HepG2 (cell line): Measurements from ENCODE around the gene CSHL1. TPM values are rescaled to one million over a fixed set of nuclear protein-coding genes. Genes with fewer than 3 reads are reported as not detected.

ENCODE experiments used
- ATAC-seq: fragments of 200-7000 bp; cut with Tn5 transposase; 3 replicates; pipeline ENCODE4 v1.9.1; 2020; ENCODE audit warnings: mild to moderate bottlenecking, moderate library complexity
- BruUV-seq: library from RNA; stranded (reverse); fragments of 400-500 nt; replicated peaks from 2 replicates; lab custom pipeline; 2021; lab: Mats Ljungman, UMichigan
- CTCF ChIA-PET: fragments of 300-600 bp; formaldehyde crosslinking; extraction: SDS; loops from one replicate; lab custom pipeline; 2021; ENCODE audit warnings: low total read pairs, inconsistent platforms, low intra/inter-chr PET ratio; lab: Yijun Ruan, JAX
- POLR2A ChIA-PET: fragments of 350-600 bp; sonication (Branson Sonifier 250); formaldehyde crosslinking; loops from one replicate; lab custom pipeline; 2020; ENCODE audit warnings: antibody characterized with exemption, inconsistent platforms; lab: Yijun Ruan, JAX
- DNase-seq: peaks from one replicate; pipeline ENCODE4 v3.0.0-alpha.2; 2015; ENCODE audit warnings: low spot score
- FAIRE-seq: peaks from 3 replicates; lab custom pipeline; 2011; peaks lifted over from hg19 to GRCh38; lab: Jason Lieb, UNC
- H2AFZ ChIP-seq: one replicate; pipeline ENCODE4 v1.6.1; 2011; ENCODE audit warnings: low read length, inconsistent platforms
- H3K27ac ChIP-seq: fragments of 300-600 bp; 3 replicates; pipeline ENCODE4 v1.8.0; 2011; ENCODE audit warnings: mixed run types, mild to moderate bottlenecking, mixed read lengths, low read length, inconsistent platforms; ENCODE audit not compliant: insufficient read depth; ENCODE audit errors: extremely low read length
- H3K27me3 ChIP-seq, 2 experiments: fragments of 200-600 bp in 1 of 2; 2 replicates in 1 of 2; 3 replicates in 1 of 2; pipeline versions ENCODE4 v1.6.0 to v1.8.0; 2011; ENCODE audit warnings: low read length in 2 of 2, mild to moderate bottlenecking in 2 of 2, moderate library complexity in 2 of 2, inconsistent platforms in 1 of 2; ENCODE audit not compliant: insufficient read depth in 2 of 2, control insufficient read depth in 1 of 2
- H3K36me3 ChIP-seq, 2 experiments: fragments of 200-600 bp in 1 of 2; replicated peaks in 1 of 2; 2 replicates in 1 of 2; 3 replicates in 1 of 2; pipeline versions ENCODE4 v1.5.1 to v1.8.0; 2011; ENCODE audit warnings: low read length in 2 of 2, inconsistent platforms in 1 of 2; ENCODE audit not compliant: insufficient read depth in 2 of 2, control insufficient read depth in 1 of 2
- H3K4me1 ChIP-seq: 2 replicates; pipeline ENCODE4 v1.5.1; 2012; ENCODE audit warnings: low read length, inconsistent platforms; ENCODE audit not compliant: insufficient read depth
- H3K4me2 ChIP-seq: 2 replicates; pipeline ENCODE4 v1.6.0; 2011; ENCODE audit warnings: low read depth, low read length, inconsistent platforms
- H3K4me3 ChIP-seq, 3 experiments: fragments of 200-600 bp in 1 of 3; sonication (generic), shearing (Covaris generic) in 1 of 3; replicated peaks in 1 of 3; 2 replicates each; pipeline ENCODE4 v1.5.1; 2011 to 2016; ENCODE audit warnings: low read length in 3 of 3, inconsistent platforms in 2 of 3, low read depth in 2 of 3, mild to moderate bottlenecking in 2 of 3, control low read depth in 1 of 3, mixed read lengths in 1 of 3; ENCODE audit not compliant: insufficient read depth in 1 of 3
- H3K79me2 ChIP-seq: one replicate; pipeline ENCODE4 v1.6.1; 2011; ENCODE audit warnings: low read length, inconsistent platforms; ENCODE audit not compliant: insufficient read depth
- H3K9ac ChIP-seq: 2 replicates; pipeline ENCODE4 v1.6.0; 2011; ENCODE audit warnings: mild to moderate bottlenecking, low read depth, low read length, inconsistent platforms; ENCODE audit not compliant: insufficient read depth
- H3K9me3 ChIP-seq: 2 replicates; pipeline ENCODE4 v1.5.1; 2012; ENCODE audit warnings: mild to moderate bottlenecking, low read length
- H4K20me1 ChIP-seq: 2 replicates; pipeline ENCODE4 v1.6.0; 2011; ENCODE audit warnings: inconsistent platforms, mild to moderate bottlenecking, low read length, moderate library complexity; ENCODE audit not compliant: insufficient read depth
- NCOA5 ChIP-seq: sonication (generic); formaldehyde crosslinking; IDR thresholded peaks from 2 replicates; pipeline ENCODE4 v1.4.0; 2020; ENCODE audit warnings: missing genetic modification reagents
- RNF2 ChIP-seq: fragments of 450-650 bp; conservative IDR thresholded peaks from 2 replicates; pipeline ENCODE4 v1.6.1; 2016; ENCODE audit warnings: low read depth
- ZMYM3 ChIP-seq: sonication (generic); formaldehyde crosslinking; IDR thresholded peaks from 2 replicates; pipeline ENCODE4 v1.5.1; 2020; ENCODE audit warnings: mild to moderate bottlenecking, missing genetic modification reagents
- ZNF232 ChIP-seq: sonication (generic); formaldehyde crosslinking; IDR thresholded peaks from 2 replicates; pipeline ENCODE4 v1.4.0; 2020; ENCODE audit warnings: missing genetic modification reagents, borderline replicate concordance
- ZNF292 ChIP-seq: sonication (generic); formaldehyde crosslinking; IDR thresholded peaks from 2 replicates; pipeline ENCODE4 v1.8.1; 2022; ENCODE audit warnings: mild to moderate bottlenecking, low read depth, missing genetic modification reagents, borderline replicate concordance
- ZNF33A ChIP-seq: sonication (generic); formaldehyde crosslinking; IDR thresholded peaks from 2 replicates; pipeline ENCODE4 v1.5.1; 2020; ENCODE audit warnings: missing genetic modification reagents, mild to moderate bottlenecking, moderate library complexity, borderline replicate concordance
- ZNF563 ChIP-seq: sonication (generic); formaldehyde crosslinking; IDR thresholded peaks from 2 replicates; pipeline ENCODE4 v1.8.0; 2022; ENCODE audit warnings: mild to moderate bottlenecking, moderate library complexity, missing genetic modification reagents
- ZNF737 ChIP-seq: sonication (generic); formaldehyde crosslinking; IDR thresholded peaks from 2 replicates; pipeline ENCODE4 v1.5.0; 2020; ENCODE audit warnings: missing genetic modification reagents, mild to moderate bottlenecking, borderline replicate concordance
- ZNF790 ChIP-seq: sonication (generic); formaldehyde crosslinking; IDR thresholded peaks from 2 replicates; pipeline ENCODE4 v1.8.0; 2022; ENCODE audit warnings: missing genetic modification reagents, mild to moderate bottlenecking, borderline replicate concordance
- ZSCAN9 ChIP-seq: IDR thresholded peaks from 2 replicates; pipeline ENCODE4 v1.6.1; 2016; ENCODE audit warnings: borderline replicate concordance
- whole genome bisulfite sequencing: methylation state at CpG from one replicate; pipeline ENCODE4 v1.1.6; 2017; ENCODE audit warnings: low lambda C conversion rate; 5-methylcytosine and 5-hydroxymethylcytosine counted together
- in situ Hi-C: cut with HindIII; loops from 2 replicates; pipeline ENCODE4 v1.10.0; 2017; ENCODE audit warnings: low pct_unique_long_range_greater_than_20kb; ENCODE audit not compliant: extremely low pct_ligation_motif_present
- intact Hi-C: fragments of 100-400 bp; cut with micrococcal nuclease; formaldehyde crosslinking; loops from one replicate; pipeline ENCODE4 v1.10.0; 2022; ENCODE audit not compliant: unreplicated experiment
- polyA plus RNA-seq, 8 experiments: library from polyadenylated mRNA; depleted of rRNA in 3 of 8; stranded (reverse) in 7 of 8; unstranded in 1 of 8; fragments of >200 nt; fragmentation: Illumina TruSeq in 4 of 8; extraction: Trizol in 4 of 8; gene quantifications; 2 replicates each; pipeline versions ENCODE4 v1.2.1 to v1.2.3, GENCODE V29; 2011 to 2016; ENCODE audit warnings: low read depth in 4 of 8, missing spikeins in 1 of 8, mixed read lengths in 1 of 8; ENCODE audit not compliant: insufficient read depth in 1 of 8
- total RNA-seq, 5 experiments: library from RNA; depleted of rRNA; stranded (reverse); fragments of >200 nt; fragmentation: Illumina TruSeq; extraction: Trizol; gene quantifications; 2 replicates each; pipeline ENCODE4 v1.2.3, GENCODE V29; 2016; ENCODE audit warnings: low read depth in 1 of 5
- TF ChIP-seq, protein P1 (sequence below): sonication (generic); formaldehyde crosslinking; IDR thresholded peaks from 2 replicates; pipeline ENCODE4 v1.9.0; 2021; ENCODE audit warnings: missing genetic modification reagents, borderline replicate concordance
- TF ChIP-seq, protein P2 (sequence below): sonication (generic); formaldehyde crosslinking; conservative IDR thresholded peaks from 2 replicates; pipeline ENCODE4 v1.4.0; 2020; ENCODE audit warnings: missing genetic modification reagents
- TF ChIP-seq, protein P3 (sequence below): sonication (generic); formaldehyde crosslinking; IDR thresholded peaks from 2 replicates; pipeline ENCODE4 v1.4.0; 2020; ENCODE audit warnings: missing genetic modification reagents
- TF ChIP-seq, protein P4 (sequence below): sonication (generic); formaldehyde crosslinking; IDR thresholded peaks from 2 replicates; pipeline ENCODE4 v1.8.1; 2023; ENCODE audit warnings: mild to moderate bottlenecking, missing genetic modification reagents

The CSHL1 gene
- total and polyA plus RNA-seq, 2 of the 13 experiments (the other 11 are each of a cell fraction or from before 2014, with no cell fraction given): not detected

DNA sequence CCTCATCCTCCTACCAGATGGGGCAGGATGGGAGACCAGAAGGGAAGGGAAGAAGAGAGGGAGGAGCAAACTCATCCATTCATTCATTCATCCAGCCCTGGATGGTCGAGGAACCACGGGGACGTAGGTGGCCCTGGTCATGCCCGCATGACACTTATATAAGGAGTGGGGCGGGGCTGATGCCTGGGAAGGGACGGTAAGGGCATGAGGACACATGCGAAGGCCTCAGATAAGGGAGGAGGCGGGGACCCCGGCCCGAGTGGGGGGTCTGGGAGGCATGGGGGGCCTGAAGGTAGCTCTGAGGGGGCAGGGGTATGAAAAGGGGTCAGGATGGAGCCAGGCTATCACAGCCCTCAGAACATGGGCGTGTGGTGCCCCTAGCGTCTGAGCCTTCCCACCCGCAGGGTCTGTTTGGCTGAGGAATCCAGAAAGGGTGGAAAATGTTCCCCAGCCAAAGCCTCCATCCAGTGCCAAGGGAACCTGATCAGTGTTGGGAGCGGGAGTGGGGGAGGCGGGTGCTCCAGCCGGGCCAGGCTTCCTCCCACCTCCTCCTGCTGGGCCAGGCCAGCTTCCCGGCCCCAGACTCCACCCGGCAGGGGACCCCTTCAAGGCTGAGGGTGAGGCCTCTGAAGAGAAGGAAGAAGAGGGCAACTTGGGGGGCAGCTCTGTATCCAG, 38.7 kb upstream of the CSHL1 start:
- H3K36me3 ChIP-seq: no peaks in the 10 kb centered on the region
- BruUV-seq: no TSS peak
- DNase-seq: no peak
- in situ Hi-C loops: loop anchor here (5.0 kb wide), 1 partner anchor 37 kb away; the partner anchor contains the start of gene CSHL1
- no peak overlapping the region for H3K4me3 ChIP-seq
- no peak overlapping the region for H3K27ac ChIP-seq
- TF ChIP-seq, protein P1, sequence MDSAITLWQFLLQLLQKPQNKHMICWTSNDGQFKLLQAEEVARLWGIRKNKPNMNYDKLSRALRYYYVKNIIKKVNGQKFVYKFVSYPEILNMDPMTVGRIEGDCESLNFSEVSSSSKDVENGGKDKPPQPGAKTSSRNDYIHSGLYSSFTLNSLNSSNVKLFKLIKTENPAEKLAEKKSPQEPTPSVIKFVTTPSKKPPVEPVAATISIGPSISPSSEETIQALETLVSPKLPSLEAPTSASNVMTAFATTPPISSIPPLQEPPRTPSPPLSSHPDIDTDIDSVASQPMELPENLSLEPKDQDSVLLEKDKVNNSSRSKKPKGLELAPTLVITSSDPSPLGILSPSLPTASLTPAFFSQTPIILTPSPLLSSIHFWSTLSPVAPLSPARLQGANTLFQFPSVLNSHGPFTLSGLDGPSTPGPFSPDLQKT: no peak
- TF ChIP-seq, protein P2, sequence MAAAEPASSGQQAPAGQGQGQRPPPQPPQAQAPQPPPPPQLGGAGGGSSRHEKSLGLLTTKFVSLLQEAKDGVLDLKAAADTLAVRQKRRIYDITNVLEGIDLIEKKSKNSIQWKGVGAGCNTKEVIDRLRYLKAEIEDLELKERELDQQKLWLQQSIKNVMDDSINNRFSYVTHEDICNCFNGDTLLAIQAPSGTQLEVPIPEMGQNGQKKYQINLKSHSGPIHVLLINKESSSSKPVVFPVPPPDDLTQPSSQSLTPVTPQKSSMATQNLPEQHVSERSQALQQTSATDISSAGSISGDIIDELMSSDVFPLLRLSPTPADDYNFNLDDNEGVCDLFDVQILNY (CRISPR knock-in tag): no peak
- TF ChIP-seq ZNF292 (CRISPR knock-in tag) (no peak), ZMYM3 (no peak), RNF2 (no peak), ZNF563 (no peak), ZNF232 (CRISPR knock-in tag) (no peak), ZSCAN9 (CRISPR knock-in tag) (no peak), ZNF33A (CRISPR knock-in tag) (no peak), ZNF737 (CRISPR knock-in tag) (no peak), ZNF790 (no peak), NCOA5 (no peak)
- TF ChIP-seq, protein P3, sequence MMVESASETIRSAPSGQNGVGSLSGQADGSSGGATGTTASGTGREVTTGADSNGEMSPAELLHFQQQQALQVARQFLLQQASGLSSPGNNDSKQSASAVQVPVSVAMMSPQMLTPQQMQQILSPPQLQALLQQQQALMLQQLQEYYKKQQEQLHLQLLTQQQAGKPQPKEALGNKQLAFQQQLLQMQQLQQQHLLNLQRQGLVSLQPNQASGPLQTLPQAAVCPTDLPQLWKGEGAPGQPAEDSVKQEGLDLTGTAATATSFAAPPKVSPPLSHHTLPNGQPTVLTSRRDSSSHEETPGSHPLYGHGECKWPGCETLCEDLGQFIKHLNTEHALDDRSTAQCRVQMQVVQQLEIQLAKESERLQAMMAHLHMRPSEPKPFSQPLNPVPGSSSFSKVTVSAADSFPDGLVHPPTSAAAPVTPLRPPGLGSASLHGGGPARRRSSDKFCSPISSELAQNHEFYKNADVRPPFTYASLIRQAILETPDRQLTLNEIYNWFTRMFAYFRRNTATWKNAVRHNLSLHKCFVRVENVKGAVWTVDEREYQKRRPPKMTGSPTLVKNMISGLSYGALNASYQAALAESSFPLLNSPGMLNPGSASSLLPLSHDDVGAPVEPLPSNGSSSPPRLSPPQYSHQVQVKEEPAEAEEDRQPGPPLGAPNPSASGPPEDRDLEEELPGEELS (CRISPR knock-in tag): no peak
- TF ChIP-seq, protein P4, sequence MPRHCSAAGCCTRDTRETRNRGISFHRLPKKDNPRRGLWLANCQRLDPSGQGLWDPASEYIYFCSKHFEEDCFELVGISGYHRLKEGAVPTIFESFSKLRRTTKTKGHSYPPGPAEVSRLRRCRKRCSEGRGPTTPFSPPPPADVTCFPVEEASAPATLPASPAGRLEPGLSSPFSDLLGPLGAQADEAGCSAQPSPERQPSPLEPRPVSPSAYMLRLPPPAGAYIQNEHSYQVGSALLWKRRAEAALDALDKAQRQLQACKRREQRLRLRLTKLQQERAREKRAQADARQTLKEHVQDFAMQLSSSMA (CRISPR knock-in tag): no peak
- TF ChIP-seq, all 625 proteins: peak for 0
- Histone ChIP-seq H3K79me2 (no peaks in the 10 kb centered on the region), H2AFZ (no peak overlapping the region), H3K27me3 (peaks cover 27 to 58% of the 10 kb centered on the region in 2 experiments; a peak in 4 of 5 replicates), H3K9ac (no peak overlapping the region), H3K4me2 (no peak overlapping the region), H3K4me1 (peaks cover 26% of the 10 kb centered on the region), H4K20me1 (no peaks in the 10 kb centered on the region), H3K9me3 (no peaks in the 10 kb centered on the region)
- ChIA-PET POLR2A (interaction anchor here (1.0 kb wide), 1 partner anchor 12 kb away, joined by 3 read pairs; no protein-coding TSS in a partner anchor), CTCF (interaction anchor here (2.2 kb wide), 1 partner anchor 30 kb away, joined by 16 read pairs; the partner anchor contains the start of gene GH1)
- FAIRE-seq: no peak
- ATAC-seq: no peak
- 20% methylated on average over 18 of the region's 18 CpGs for WGBS
- intact Hi-C loops: loop anchor here (1.0 to 2.0 kb wide), 2 partner anchors 31 to 42 kb away; partner anchors contain the start of gene GH1
